Spleen (tissue), 7 donors: Measurements from ENCODE around the gene CHL1.

Source experiments
- CTCF ChIP-seq, 11 experiments: fragments of 200-600 bp in 7 of 11; fragments of 450-650 bp in 4 of 11; sonication (generic) in 4 of 11; IDR thresholded peaks in 8 of 11; conservative IDR thresholded peaks in 3 of 11; 1 replicate in 7 of 11; 2 replicates in 4 of 11; pipeline versions ENCODE4 v1.4.0 to v1.8.0; 2016 to 2021; ENCODE audit warnings: antibody characterized with exemption in 11 of 11, inconsistent platforms in 4 of 11, mild to moderate bottlenecking in 1 of 11
- POLR2A ChIP-seq, 3 donors: fragments of 450-650 bp; IDR thresholded peaks; one replicate each; pipeline ENCODE4 v1.5.1; 2017; ENCODE audit warnings: antibody characterized with exemption in 3 of 3, mild to moderate bottlenecking in 1 of 3
- donor health status: DM: no; HTN: no; CAD: no; lungs with moderate emphysema.
- donor health status: DM: no; HTN: no; CAD: no.
- donor health status: DM: no; HTN: no; CAD: no.

- TF ChIP-seq POLR2A (IDR thresholded peaks at IDR 0.05) (no peak), CTCF (IDR thresholded peaks at IDR 0.05 in 8 of 11, conservative IDR thresholded peaks at IDR 0.05 in 3 of 11) (no peak)
Observed at GRCh38 chr3:197828-198491, 1.4 kb downstream of the CHL1 start.
